ENCODE data around the gene ZNF236. TPM values are rescaled to one million over a fixed set of nuclear protein-coding genes. Genes with fewer than 3 reads are reported as not detected.

The ZNF236 gene
- total and polyA plus RNA-seq, 11 donors, result 1.9 to 17.0 (median 10.4) TPM

DNA sequence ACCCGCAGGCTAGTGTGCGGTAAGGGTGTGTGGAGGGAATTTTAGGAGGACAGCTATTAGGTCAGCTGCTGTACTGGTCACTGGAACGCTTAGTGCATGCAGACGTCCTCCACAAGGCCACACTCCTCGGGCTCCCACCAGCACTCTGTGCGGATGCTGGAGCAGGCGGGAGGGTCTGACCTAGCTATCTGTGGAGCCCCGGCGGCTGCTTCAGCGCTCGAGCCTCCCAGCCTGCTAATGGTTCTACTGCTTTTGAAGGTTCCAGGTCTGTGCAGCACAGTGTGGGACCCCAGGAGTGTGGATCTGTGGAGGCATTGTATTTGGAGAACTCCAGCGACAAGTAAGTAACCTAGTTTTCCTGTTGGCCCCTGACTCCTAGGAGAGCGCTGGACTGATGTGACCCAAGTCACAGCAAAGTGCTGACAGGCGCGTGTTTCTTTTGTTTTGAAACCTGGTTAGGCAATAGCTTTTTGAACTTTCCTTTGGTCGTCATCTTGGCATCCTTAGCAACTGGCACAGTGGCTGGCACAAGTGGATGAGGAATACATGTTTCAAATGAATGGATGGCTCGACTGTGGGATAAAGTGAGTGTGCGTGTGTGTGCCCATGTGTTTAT, 113.5 kb downstream of the ZNF236 start:
- no peak for DNase-seq
- 94 to 97% (median 95%) methylated on average over 17 to 18 of the region's 18 CpGs for WGBS, 4 donors

DNA sequence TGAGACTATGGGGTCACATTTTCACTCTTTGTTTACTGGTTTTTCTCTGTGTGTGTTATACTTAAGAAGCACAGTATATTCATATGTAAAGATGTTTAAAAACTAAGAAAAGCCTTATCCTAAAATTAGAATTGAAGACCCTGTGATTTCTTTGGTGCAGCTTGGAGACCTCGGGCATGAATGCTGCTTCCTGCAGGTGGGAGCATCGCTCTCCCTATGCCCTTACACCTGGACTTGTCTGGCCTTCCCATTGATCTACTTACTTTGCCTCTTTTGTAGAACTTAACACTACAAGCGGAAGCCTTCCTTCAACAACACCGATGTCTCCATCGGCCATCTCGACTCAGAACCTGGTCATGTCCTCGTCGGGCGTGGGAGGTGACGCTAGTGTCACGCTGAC, 114.5 kb downstream of the ZNF236 start:
- no peak for DNase-seq
- no peak for ATAC-seq
- Histone ChIP-seq H3K36me3 (peaks cover 0 to 70% (median 51%) of the 10 kb centered on the region in 9 donors), H3K27me3 (no peaks in the 10 kb centered on the region), H3K4me1 (peaks cover 0 to 4% (median 0%) of the 10 kb centered on the region in 12 donors), H3K27ac (no peak overlapping the region), H3K4me3 (no peak overlapping the region), H3K9me3 (no peaks in the 10 kb centered on the region)
- TF ChIP-seq POLR2A (IDR thresholded peaks at IDR 0.05), result no peak
- TF ChIP-seq, protein P1, sequence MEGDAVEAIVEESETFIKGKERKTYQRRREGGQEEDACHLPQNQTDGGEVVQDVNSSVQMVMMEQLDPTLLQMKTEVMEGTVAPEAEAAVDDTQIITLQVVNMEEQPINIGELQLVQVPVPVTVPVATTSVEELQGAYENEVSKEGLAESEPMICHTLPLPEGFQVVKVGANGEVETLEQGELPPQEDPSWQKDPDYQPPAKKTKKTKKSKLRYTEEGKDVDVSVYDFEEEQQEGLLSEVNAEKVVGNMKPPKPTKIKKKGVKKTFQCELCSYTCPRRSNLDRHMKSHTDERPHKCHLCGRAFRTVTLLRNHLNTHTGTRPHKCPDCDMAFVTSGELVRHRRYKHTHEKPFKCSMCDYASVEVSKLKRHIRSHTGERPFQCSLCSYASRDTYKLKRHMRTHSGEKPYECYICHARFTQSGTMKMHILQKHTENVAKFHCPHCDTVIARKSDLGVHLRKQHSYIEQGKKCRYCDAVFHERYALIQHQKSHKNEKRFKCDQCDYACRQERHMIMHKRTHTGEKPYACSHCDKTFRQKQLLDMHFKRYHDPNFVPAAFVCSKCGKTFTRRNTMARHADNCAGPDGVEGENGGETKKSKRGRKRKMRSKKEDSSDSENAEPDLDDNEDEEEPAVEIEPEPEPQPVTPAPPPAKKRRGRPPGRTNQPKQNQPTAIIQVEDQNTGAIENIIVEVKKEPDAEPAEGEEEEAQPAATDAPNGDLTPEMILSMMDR (IDR thresholded peaks at IDR 0.05), result no peak
- WGBS, 4 donors, result 82 to 91% (median 86%) methylated on average over 11 of the region's 11 CpGs
- intact Hi-C loops (cut with DNase I), result no loop called here

More for the DNA sequence above, 113.5 kb downstream of the ZNF236 start:
- H3K9me3 ChIP-seq, result no peaks in the 10 kb centered on the region
- H3K4me1 ChIP-seq, result peaks cover 0 to 4% (median 0%) of the 10 kb centered on the region in 12 donors
- no peak for ATAC-seq
- no peak overlapping the region for H3K4me3 ChIP-seq
- H3K27me3 ChIP-seq, result no peaks in the 10 kb centered on the region
- peaks cover 0 to 72% (median 54%) of the 10 kb centered on the region in 9 donors for H3K36me3 ChIP-seq
- intact Hi-C loops (cut with DNase I), result no loop called here
- H3K27ac ChIP-seq, result no peak overlapping the region
- TF ChIP-seq POLR2A (IDR thresholded peaks at IDR 0.05), result no peak
- TF ChIP-seq, protein P1 (IDR thresholded peaks at IDR 0.05), result no peak

GRCh38 chr18:76937597-76937996, 115.2 kb downstream of the ZNF236 start:
- no peaks in the 10 kb centered on the region for H3K9me3 ChIP-seq
- intact Hi-C loops (cut with DNase I), result no loop called here
- TF ChIP-seq POLR2A (IDR thresholded peaks at IDR 0.05), result no peak
- TF ChIP-seq, protein P1 (IDR thresholded peaks at IDR 0.05), result no peak
- peaks cover 0 to 69% (median 50%) of the 10 kb centered on the region in 9 donors for H3K36me3 ChIP-seq
- ATAC-seq (no peak), DNase-seq (no peak)
- H3K27ac ChIP-seq, result no peak overlapping the region
- H3K4me1 ChIP-seq, result no peaks in the 10 kb centered on the region
- no peak overlapping the region for H3K4me3 ChIP-seq
- 88 to 91% (median 89%) methylated on average over 1 of the region's 1 CpG for WGBS, 4 donors
- no peaks in the 10 kb centered on the region for H3K27me3 ChIP-seq

- Histone ChIP-seq H3K27me3 (no peaks in the 10 kb centered on the region), H3K9me3 (no peaks in the 10 kb centered on the region), H3K4me1 (no peaks in the 10 kb centered on the region), H3K27ac (no peak overlapping the region), H3K36me3 (peaks cover 0 to 64% (median 44%) of the 10 kb centered on the region in 9 donors), H3K4me3 (no peak overlapping the region)
- TF ChIP-seq POLR2A (IDR thresholded peaks at IDR 0.05), result no peak
- TF ChIP-seq, protein P1 (IDR thresholded peaks at IDR 0.05), result no peak
- ATAC-seq (no peak), DNase-seq (no peak)
- 95% methylated on average over 11 to 12 of the region's 12 CpGs for WGBS, 4 donors
- intact Hi-C loops (cut with DNase I), result no loop called here
These were observed 116.3 kb downstream of the ZNF236 start for GRCh38 chr18:76938619-76939018.
